ENCODE results near the gene HEPN1.

HEPN1 gene

DNA sequence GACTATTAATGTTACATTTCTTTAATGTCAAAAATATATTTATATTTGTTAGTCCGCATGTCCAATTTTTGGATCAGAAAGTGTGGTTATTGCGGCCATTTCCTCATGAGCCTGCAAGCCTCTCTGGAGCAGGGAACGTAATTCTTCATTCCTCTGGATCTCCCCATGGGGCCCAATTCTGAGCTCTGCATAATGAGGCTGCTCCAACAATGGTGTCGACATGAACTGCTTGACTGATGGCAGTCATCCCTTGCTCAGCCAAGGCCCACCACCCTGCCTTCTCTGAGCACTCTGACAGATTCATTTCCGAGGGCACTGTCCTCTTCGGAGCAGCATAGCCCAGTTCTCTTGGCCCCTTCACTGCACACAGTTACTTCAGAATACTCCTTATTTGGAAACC is 19.9 kb downstream of the HEPN1 start:
- no peak overlapping the region for H3K4me3 ChIP-seq (ENCODE audit: low read depth, low read length)
- no peak for DNase-seq (ENCODE audit: low read depth)
- TF ChIP-seq MYC (IDR thresholded peaks at IDR 0.05; ENCODE audit: low read depth, low read length): no peak
- TF ChIP-seq, protein P1, sequence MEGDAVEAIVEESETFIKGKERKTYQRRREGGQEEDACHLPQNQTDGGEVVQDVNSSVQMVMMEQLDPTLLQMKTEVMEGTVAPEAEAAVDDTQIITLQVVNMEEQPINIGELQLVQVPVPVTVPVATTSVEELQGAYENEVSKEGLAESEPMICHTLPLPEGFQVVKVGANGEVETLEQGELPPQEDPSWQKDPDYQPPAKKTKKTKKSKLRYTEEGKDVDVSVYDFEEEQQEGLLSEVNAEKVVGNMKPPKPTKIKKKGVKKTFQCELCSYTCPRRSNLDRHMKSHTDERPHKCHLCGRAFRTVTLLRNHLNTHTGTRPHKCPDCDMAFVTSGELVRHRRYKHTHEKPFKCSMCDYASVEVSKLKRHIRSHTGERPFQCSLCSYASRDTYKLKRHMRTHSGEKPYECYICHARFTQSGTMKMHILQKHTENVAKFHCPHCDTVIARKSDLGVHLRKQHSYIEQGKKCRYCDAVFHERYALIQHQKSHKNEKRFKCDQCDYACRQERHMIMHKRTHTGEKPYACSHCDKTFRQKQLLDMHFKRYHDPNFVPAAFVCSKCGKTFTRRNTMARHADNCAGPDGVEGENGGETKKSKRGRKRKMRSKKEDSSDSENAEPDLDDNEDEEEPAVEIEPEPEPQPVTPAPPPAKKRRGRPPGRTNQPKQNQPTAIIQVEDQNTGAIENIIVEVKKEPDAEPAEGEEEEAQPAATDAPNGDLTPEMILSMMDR (IDR thresholded peaks at IDR 0.05; ENCODE audit: low read depth, low read length): no peak
- TF ChIP-seq, protein P2, sequence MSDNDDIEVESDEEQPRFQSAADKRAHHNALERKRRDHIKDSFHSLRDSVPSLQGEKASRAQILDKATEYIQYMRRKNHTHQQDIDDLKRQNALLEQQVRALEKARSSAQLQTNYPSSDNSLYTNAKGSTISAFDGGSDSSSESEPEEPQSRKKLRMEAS (IDR thresholded peaks at IDR 0.05; ENCODE audit: low read depth, low read length): no peak
- no peak for TF ChIP-seq POLR2A (IDR thresholded peaks at IDR 0.05; ENCODE audit: extremely low read depth, insufficient read length)

DNA sequence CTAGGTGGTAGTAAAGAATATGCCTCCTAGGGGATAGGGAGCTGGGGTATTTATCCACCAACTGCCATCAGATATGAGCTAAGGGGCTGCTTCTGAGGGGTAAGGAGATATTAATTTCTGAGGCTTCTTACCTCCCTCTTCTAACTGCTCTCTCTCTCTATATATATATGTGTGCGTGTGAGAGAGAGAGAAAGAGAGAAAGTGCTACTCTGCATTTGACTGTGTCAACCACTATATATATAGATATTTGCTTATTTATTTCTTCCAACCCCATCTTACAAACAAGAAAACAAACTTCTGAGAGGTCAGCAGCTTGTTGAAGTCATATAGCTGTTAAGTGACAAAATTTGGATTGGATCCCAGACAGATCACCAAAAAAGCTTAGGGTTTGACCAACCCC is 22.7 kb downstream of the HEPN1 start:
- no peak overlapping the region for H3K4me3 ChIP-seq (ENCODE audit: low read depth, low read length)
- TF ChIP-seq POLR2A (IDR thresholded peaks at IDR 0.05; ENCODE audit: extremely low read depth, insufficient read length): no peak
- TF ChIP-seq, protein P2 (IDR thresholded peaks at IDR 0.05; ENCODE audit: low read depth, low read length): no peak
- no peak for TF ChIP-seq MYC (IDR thresholded peaks at IDR 0.05; ENCODE audit: low read depth, low read length)
- TF ChIP-seq, protein P1 (IDR thresholded peaks at IDR 0.05; ENCODE audit: low read depth, low read length): no peak
- DNase-seq (ENCODE audit: low read depth): no peak

DNA sequence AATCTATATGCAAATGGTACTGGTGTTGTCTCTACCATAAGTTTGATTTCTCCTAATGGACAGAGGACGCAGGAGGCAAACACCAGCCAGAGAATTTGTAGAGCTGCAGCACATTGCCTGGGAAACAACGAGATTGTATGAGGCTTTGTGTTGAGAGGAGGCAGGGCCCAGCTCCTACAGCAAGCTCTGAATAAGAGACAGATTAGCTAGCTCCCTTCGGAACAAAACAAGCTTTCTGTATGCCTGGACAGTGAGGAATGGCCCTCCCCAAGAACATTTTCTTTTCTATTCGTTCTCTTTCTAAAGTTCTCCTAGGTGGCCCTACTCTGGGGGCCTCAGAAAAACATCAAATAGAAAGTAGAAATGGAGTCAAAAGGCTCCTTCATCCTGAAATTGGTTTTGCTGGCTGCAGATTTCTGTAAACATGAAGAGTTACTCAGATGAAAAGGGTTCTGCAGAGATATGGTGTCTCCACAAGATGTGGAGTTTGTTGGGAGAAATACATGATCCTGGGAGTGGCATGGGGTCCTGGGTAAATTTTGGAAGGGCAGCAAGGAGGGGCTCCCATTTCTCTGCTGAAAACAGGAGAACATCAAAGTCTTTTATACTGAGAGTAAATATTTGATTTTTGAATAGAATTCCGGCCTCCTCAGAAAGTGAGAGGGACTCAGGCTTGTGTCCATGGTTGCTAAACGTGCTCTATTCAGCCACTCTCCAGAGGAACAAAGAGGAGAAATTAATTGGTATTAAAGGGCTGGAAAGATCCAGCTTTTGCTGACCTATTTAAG is 23.6 kb downstream of the HEPN1 start:
- H3K4me3 ChIP-seq (ENCODE audit: low read depth, low read length): no peak overlapping the region
- no peak for DNase-seq (ENCODE audit: low read depth)
- TF ChIP-seq POLR2A (IDR thresholded peaks at IDR 0.05; ENCODE audit: extremely low read depth, insufficient read length) (no peak), MYC (IDR thresholded peaks at IDR 0.05; ENCODE audit: low read depth, low read length) (no peak)
- TF ChIP-seq, protein P2 (IDR thresholded peaks at IDR 0.05; ENCODE audit: low read depth, low read length): no peak
- TF ChIP-seq, protein P1 (IDR thresholded peaks at IDR 0.05; ENCODE audit: low read depth, low read length): no peak

DNA sequence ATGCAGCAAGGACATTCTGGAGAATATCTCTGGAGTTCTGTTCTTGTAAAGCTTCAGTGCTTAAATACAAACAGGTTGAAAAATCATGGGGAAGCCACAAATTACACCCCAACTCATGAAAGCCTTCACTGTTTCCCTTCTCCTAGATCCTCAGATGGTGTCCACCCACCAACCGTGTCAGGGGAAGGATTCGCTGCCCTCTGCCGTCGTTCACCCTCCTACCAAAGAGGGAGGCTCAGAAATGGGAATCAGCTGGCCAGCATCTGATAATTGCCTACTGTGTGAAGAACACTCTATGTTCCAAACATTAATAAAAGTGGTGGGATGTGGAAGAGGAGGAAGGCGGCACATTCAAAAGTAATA is 24.2 kb downstream of the HEPN1 start:
- no peak overlapping the region for H3K4me3 ChIP-seq (ENCODE audit: low read depth, low read length)
- DNase-seq (ENCODE audit: low read depth): no peak
- TF ChIP-seq, protein P2 (IDR thresholded peaks at IDR 0.05; ENCODE audit: low read depth, low read length): no peak
- TF ChIP-seq, protein P1 (IDR thresholded peaks at IDR 0.05; ENCODE audit: low read depth, low read length): no peak
- TF ChIP-seq POLR2A (IDR thresholded peaks at IDR 0.05; ENCODE audit: extremely low read depth, insufficient read length) (no peak), MYC (IDR thresholded peaks at IDR 0.05; ENCODE audit: low read depth, low read length) (no peak)

- TF ChIP-seq MYC (IDR thresholded peaks at IDR 0.05; ENCODE audit: low read depth, low read length) (no peak), POLR2A (IDR thresholded peaks at IDR 0.05; ENCODE audit: extremely low read depth, insufficient read length) (no peak)
- TF ChIP-seq, protein P1 (IDR thresholded peaks at IDR 0.05; ENCODE audit: low read depth, low read length): no peak
- TF ChIP-seq, protein P2 (IDR thresholded peaks at IDR 0.05; ENCODE audit: low read depth, low read length): no peak
- no peak for DNase-seq (ENCODE audit: low read depth)
- no peak overlapping the region for H3K4me3 ChIP-seq (ENCODE audit: low read depth, low read length)
Measured at GRCh38 chr11:124943741-124944140, 24.7 kb downstream of the HEPN1 start.
